ENCODE measurements around the gene CCDC102B.

- TF ChIP-seq CTCF (IDR thresholded peaks at IDR 0.05) (no peak), POLR2AphosphoS5 (IDR thresholded peaks at IDR 0.05; ENCODE audit: low read depth, low read length) (no peak)
These were observed 146.9 kb downstream of the CCDC102B start for GRCh38 chr18:68944826-68945225.

All from Panc1 (cell line).